ENCODE data around the gene DMD. TPM values are rescaled to one million over a fixed set of nuclear protein-coding genes. Genes with fewer than 3 reads are reported as not detected.

Gene DMD
- total and polyA plus RNA-seq, 2 of the 13 experiments (the other 11 are each of a cell fraction or from before 2014, with no cell fraction given), result 17.6 to 25.9 TPM

DNA sequence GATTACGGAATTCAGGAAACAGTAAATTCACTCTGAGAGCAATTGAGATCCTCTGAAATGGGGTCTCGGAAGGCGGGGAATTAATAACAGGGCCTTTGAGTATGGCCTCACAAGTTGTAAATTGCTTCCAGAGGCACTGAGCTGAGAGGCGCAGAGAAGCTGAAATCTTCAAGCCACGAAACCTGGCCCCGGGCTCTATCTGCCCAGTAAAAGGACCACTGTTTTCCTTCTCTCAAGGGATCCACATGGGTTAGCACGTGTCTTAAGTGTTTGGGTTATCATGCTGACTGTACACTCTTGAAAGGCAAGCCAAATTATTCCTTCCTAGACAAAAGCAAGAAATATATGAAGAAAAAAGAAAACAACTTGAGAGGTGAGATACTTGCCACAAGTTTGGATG, 1126.6 kb downstream of the DMD start (continued):
- TF ChIP-seq NFE2L2 (IDR thresholded peaks at IDR 0.05; ENCODE audit: low read length) (no peak), KLF16 (CRISPR knock-in tag; IDR thresholded peaks at IDR 0.05) (no peak), THYN1 (CRISPR knock-in tag; IDR thresholded peaks at IDR 0.05; ENCODE audit: borderline replicate concordance, low read depth) (no peak)

DNA sequence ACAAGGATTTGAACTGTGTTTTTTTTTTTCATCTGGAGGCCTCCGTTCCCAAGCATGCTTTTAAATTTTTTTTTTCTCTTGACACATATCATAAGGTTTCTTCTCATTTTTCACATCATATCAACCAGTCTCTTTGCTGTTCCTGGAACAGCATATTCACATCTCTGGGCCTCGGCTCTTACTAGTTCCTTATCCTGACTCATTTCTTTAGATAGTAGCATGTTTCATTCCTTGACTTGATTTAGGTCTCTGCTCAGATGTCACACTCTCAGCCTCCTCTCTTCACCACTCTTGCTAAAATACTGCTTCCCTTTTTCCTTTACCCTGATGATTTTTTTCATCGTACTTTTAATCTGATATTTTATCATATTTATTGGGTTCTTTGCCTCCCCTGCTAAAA, 1163.1 kb downstream of the DMD start:
- Histone ChIP-seq H3K79me2 (ENCODE audit: insufficient read depth, low read length) (no peaks in the 10 kb centered on the region), H3K4me1 (ENCODE audit: insufficient read depth, low read length) (no peaks in the 10 kb centered on the region), H3K9me3 (ENCODE audit: low read length) (no peaks in the 10 kb centered on the region), H3K27me3 (ENCODE audit: control insufficient read depth in 1 of 2, insufficient read depth in 2 of 2, low read length in 2 of 2) (no peaks in the 10 kb centered on the region), H4K20me1 (ENCODE audit: insufficient read depth, low read length) (no peaks in the 10 kb centered on the region), H3K9ac (ENCODE audit: insufficient read depth, low read depth, low read length) (no peak overlapping the region), H3K27ac (ENCODE audit: extremely low read length, insufficient read depth, low read length) (no peak overlapping the region), H3K4me2 (ENCODE audit: low read depth, low read length) (no peak overlapping the region), H3K4me3 (replicated peaks in 1 of 3; ENCODE audit: insufficient read depth in 1 of 3, low read depth in 2 of 3, low read length in 3 of 3) (no peak overlapping the region), H3K36me3 (replicated peaks in 1 of 2; ENCODE audit: control insufficient read depth in 1 of 2, insufficient read depth in 2 of 2, low read length in 2 of 2) (no peaks in the 10 kb centered on the region), H2AFZ (ENCODE audit: low read length) (no peak overlapping the region)
- ATAC-seq, result no peak
- no peak for FAIRE-seq
- intact Hi-C loops (cut with micrococcal nuclease; ENCODE audit: unreplicated experiment) (no loop called here), in situ Hi-C loops (cut with HindIII; ENCODE audit: extremely low pct_ligation_motif_present, low pct_unique_long_range_greater_than_20kb) (no loop called here)
- WGBS (ENCODE audit: low lambda C conversion rate), result 0% methylated on average over 3 of the region's 3 CpGs
- no peak for DNase-seq (ENCODE audit: low spot score)
- ChIA-PET CTCF (ENCODE audit: low intra/inter-chr PET ratio, low total read pairs) (no interaction called here), POLR2A (no interaction called here)
- TF ChIP-seq, protein P1, sequence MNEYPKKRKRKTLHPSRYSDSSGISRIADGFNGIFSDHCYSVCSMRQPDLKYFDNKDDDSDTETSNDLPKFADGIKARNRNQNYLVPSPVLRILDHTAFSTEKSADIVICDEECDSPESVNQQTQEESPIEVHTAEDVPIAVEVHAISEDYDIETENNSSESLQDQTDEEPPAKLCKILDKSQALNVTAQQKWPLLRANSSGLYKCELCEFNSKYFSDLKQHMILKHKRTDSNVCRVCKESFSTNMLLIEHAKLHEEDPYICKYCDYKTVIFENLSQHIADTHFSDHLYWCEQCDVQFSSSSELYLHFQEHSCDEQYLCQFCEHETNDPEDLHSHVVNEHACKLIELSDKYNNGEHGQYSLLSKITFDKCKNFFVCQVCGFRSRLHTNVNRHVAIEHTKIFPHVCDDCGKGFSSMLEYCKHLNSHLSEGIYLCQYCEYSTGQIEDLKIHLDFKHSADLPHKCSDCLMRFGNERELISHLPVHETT (CRISPR knock-in tag; conservative IDR thresholded peaks at IDR 0.05), result no peak
- TF ChIP-seq ZNF34 (CRISPR knock-in tag; IDR thresholded peaks at IDR 0.05; ENCODE audit: borderline replicate concordance) (no peak), NFIC (IDR thresholded peaks at IDR 0.05; ENCODE audit: low read length) (no peak), SMC3 (IDR thresholded peaks at IDR 0.05; ENCODE audit: low read length) (no peak), ATM (IDR thresholded peaks at IDR 0.05; ENCODE audit: borderline replicate concordance) (no peak), SKI (IDR thresholded peaks at IDR 0.05; ENCODE audit: partially characterized antibody) (no peak)
- TF ChIP-seq, protein P2, sequence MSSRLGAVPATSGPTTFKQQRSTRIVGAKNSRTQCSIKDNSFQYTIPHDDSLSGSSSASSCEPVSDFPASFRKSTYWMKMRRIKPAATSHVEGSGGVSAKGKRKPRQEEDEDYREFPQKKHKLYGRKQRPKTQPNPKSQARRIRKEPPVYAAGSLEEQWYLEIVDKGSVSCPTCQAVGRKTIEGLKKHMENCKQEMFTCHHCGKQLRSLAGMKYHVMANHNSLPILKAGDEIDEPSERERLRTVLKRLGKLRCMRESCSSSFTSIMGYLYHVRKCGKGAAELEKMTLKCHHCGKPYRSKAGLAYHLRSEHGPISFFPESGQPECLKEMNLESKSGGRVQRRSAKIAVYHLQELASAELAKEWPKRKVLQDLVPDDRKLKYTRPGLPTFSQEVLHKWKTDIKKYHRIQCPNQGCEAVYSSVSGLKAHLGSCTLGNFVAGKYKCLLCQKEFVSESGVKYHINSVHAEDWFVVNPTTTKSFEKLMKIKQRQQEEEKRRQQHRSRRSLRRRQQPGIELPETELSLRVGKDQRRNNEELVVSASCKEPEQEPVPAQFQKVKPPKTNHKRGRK (CRISPR knock-in tag; IDR thresholded peaks at IDR 0.05), result no peak
- BruUV-seq (replicated peaks), result no TSS peak

Measured in HepG2 (cell line).